SK-N-SH (cell line): ENCODE measurements around the gene CNTNAP2.

ENCODE experiments used
- CHD2 ChIP-seq: fragments of 150-350 bp; IDR thresholded peaks from 2 replicates; pipeline ENCODE4 v1.6.1; 2018; ENCODE audit warnings: low read length; ENCODE audit not compliant: partially characterized antibody
- GABPA ChIP-seq: IDR thresholded peaks from 2 replicates; pipeline ENCODE4 v1.4.0; 2012; ENCODE audit warnings: low read depth, mild to moderate bottlenecking
- RCOR1 ChIP-seq: fragments of 150-350 bp; IDR thresholded peaks from 2 replicates; pipeline ENCODE4 v1.6.1; 2017; ENCODE audit warnings: antibody characterized with exemption, low read length
- RFX5 ChIP-seq: IDR thresholded peaks from 2 replicates; pipeline ENCODE4 v1.6.1; 2012; ENCODE audit warnings: mild to moderate bottlenecking, improper control_type of control experiment, low read length
- RXRA ChIP-seq: IDR thresholded peaks from 2 replicates; pipeline ENCODE4 v1.4.0; 2012; ENCODE audit warnings: low read depth, mild to moderate bottlenecking, borderline replicate concordance
- TEAD4 ChIP-seq: IDR thresholded peaks from 2 replicates; pipeline ENCODE4 v1.4.0; 2012; ENCODE audit warnings: mild to moderate bottlenecking, borderline replicate concordance; ENCODE audit not compliant: insufficient read depth
- TF ChIP-seq, protein P1 (sequence below): fragments of 200-600 bp; sonication (generic); IDR thresholded peaks from 2 replicates; pipeline ENCODE4 v1.6.1; 2017; ENCODE audit warnings: antibody characterized with exemption, mild to moderate bottlenecking, moderate library complexity
- TF ChIP-seq, protein P2 (sequence below): IDR thresholded peaks from 2 replicates; pipeline ENCODE4 v1.6.1; 2012; ENCODE audit warnings: mild to moderate bottlenecking, low read depth, low read length, moderate library complexity

DNA sequence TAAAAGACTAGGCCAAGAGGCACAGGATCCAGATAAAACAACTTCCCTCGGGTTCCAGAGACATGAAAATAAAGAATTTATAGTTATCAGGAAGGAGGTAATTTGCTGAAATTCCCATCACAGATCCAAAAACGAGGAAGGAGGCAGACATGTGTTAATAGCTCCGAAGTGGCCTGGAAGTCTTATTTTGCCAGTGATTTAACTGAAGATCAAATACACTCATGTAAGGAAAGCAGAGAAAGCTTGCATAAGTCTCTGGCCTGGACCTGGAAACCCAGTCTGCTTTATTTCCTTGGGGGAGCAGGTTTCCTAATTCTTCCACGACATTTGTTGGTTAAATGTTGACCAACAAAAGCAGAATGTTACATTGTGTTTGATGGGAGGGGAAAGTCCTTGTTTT, 1975.3 kb downstream of the CNTNAP2 start:
- TF ChIP-seq, protein P1, sequence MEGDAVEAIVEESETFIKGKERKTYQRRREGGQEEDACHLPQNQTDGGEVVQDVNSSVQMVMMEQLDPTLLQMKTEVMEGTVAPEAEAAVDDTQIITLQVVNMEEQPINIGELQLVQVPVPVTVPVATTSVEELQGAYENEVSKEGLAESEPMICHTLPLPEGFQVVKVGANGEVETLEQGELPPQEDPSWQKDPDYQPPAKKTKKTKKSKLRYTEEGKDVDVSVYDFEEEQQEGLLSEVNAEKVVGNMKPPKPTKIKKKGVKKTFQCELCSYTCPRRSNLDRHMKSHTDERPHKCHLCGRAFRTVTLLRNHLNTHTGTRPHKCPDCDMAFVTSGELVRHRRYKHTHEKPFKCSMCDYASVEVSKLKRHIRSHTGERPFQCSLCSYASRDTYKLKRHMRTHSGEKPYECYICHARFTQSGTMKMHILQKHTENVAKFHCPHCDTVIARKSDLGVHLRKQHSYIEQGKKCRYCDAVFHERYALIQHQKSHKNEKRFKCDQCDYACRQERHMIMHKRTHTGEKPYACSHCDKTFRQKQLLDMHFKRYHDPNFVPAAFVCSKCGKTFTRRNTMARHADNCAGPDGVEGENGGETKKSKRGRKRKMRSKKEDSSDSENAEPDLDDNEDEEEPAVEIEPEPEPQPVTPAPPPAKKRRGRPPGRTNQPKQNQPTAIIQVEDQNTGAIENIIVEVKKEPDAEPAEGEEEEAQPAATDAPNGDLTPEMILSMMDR, result no peak
- TF ChIP-seq RCOR1 (no peak), CHD2 (no peak), RFX5 (no peak), GABPA (no peak), RXRA (no peak), TEAD4 (no peak)
- TF ChIP-seq, protein P2, sequence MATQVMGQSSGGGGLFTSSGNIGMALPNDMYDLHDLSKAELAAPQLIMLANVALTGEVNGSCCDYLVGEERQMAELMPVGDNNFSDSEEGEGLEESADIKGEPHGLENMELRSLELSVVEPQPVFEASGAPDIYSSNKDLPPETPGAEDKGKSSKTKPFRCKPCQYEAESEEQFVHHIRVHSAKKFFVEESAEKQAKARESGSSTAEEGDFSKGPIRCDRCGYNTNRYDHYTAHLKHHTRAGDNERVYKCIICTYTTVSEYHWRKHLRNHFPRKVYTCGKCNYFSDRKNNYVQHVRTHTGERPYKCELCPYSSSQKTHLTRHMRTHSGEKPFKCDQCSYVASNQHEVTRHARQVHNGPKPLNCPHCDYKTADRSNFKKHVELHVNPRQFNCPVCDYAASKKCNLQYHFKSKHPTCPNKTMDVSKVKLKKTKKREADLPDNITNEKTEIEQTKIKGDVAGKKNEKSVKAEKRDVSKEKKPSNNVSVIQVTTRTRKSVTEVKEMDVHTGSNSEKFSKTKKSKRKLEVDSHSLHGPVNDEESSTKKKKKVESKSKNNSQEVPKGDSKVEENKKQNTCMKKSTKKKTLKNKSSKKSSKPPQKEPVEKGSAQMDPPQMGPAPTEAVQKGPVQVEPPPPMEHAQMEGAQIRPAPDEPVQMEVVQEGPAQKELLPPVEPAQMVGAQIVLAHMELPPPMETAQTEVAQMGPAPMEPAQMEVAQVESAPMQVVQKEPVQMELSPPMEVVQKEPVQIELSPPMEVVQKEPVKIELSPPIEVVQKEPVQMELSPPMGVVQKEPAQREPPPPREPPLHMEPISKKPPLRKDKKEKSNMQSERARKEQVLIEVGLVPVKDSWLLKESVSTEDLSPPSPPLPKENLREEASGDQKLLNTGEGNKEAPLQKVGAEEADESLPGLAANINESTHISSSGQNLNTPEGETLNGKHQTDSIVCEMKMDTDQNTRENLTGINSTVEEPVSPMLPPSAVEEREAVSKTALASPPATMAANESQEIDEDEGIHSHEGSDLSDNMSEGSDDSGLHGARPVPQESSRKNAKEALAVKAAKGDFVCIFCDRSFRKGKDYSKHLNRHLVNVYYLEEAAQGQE, result no peak
